Globus pallidus (tissue), 1 donor: ENCODE data around the gene ABCC11.

Experiments
- DNase-seq: peaks from one replicate; pipeline ENCODE4 v3.0.0-alpha.2; 2015; ENCODE audit warnings: low spot score

ABCC11 gene

DNA sequence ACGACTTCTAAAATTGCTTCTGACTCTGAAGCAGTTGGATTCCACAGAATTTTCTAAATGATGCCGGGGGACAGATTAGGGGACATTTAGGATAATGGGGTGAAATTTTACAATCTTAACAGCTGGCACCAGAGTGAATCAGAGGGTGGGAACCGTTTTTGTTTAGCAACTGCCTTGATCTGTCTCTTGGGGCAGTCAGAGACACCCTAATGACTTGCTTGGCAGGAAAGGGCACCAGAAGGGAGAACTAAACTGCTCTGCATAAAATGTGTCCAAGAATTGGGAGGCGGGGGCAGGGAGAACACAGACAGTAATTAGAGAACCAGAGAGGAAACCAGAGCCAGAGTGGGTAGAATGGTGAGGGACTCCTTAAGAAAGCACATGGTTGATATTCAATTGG lies 85.4 kb downstream of the ABCC11 start:
- no peak for DNase-seq

DNA sequence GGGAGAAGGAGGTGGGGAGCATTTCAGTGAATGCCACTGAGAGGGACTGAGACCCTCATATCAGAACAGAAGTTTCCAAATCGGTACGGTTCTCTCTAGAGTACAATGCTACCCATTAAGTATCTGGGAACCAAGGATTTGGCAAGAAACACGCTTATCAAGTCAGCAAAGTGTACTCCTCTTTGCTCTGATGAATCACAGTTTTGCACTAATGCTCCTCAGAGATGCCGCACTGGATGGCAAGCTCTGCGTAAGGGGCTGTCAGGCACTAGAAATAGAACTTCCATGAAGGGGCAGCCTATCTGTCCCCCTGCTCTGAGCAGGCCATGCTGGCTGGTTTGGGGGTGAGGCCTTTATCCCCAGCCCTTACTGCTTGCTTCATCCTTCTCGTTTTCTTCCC lies 86.8 kb downstream of the ABCC11 start:
- no peak for DNase-seq

GRCh38 chr16:48158296-48158695 lies 89.0 kb downstream of the ABCC11 start:
- no peak for DNase-seq

DNA sequence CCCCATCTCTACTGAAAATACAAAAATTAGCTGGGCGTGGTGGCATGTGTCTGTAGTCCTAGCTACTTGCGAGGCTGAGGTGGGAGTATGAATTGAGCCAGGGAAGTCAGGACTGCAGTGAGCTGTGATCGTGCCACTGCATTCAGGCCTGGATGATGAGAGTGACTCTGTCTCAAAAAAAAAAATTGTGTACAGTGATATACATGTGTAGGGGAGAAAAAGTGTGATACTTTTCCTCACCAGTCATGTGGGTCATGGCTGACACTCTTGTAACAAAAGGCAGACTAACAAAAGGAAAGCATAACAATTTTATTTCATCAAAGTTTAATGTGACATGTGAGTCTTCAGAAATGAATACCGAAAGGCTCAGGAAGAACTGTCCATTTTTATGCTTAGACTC lies 89.5 kb downstream of the ABCC11 start:
- no peak for DNase-seq

DNA sequence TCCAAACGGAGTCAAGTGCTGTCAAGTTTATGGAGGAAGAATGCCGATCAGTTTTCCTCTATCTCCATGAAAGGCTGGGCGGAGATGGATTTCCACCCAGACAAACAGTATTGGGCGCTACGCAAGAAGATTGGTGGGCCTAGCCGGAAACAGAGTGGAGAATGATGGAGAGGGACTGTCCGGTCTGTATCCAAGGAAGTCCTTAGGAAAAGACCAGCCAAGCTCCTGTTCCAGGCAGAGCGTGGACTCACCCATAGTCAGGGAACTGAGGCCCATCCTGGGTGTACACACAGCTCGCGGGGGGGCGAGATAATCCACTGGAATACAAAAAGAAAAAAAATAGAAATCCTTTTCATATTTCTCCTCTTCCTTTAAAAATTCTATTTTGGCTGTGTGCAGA lies 90.0 kb downstream of the ABCC11 start:
- DNase-seq = no peak

DNA sequence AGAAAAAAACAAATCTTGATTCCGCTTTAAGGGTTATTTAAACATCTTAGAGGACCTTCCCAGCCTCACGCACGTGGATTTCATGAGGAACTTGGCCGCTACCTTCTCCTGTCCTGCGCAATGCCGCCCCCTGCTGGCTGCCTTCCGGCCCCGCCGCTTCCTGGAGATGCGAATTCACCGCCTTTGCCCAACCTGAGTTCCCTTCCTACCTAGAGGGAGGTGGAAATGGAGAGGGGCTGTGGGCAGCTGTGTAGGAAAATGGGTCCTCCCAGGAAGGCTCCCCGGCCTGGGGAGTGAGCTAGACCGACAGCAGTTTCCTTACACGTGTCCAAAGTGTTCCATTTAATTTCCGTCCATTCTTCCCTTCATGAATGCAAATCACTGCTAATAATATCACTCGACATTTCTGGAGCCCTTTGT lies 90.5 kb downstream of the ABCC11 start:
- DNase-seq = peak; percentile 37

GRCh38 chr16:48155926-48156789 lies 91.2 kb downstream of the ABCC11 start, which contains the start of gene ABCC12:
Gene ABCC12, minus strand, starts transcription at chr16:48155993. Its CDS starts 9,569 bp downstream, at chr16:48146424.
- DNase-seq = no peak

- DNase-seq = no peak
These were observed 93.6 kb downstream of the ABCC11 start for GRCh38 chr16:48153774-48154173.

GRCh38 chr16:48152226-48152625 lies 95.1 kb downstream of the ABCC11 start:
- no peak for DNase-seq

DNA sequence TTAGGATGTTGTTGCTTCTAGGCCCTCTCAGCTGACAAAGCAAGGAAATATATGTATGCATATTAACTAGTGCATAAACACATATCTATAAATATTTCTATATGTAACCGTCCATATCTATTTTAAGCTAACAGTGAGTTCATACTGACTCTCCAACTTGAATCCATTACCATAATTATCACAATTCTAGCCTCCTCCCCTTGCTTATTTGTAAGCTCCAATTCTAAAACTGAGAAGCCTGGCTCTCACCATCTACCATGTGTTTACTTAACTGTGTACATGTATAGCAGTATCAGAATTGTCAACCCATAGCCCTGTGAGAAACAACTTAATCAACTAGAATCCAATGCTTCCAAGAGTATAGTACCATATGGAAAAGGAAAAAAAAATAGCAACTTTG lies 96.6 kb downstream of the ABCC11 start:
- no peak for DNase-seq

GRCh38 chr16:48146710-48147109 lies 100.6 kb downstream of the ABCC11 start:
- no peak for DNase-seq

- no peak for DNase-seq
These were observed 101.2 kb downstream of the ABCC11 start for GRCh38 chr16:48146131-48146530.

- no peak for DNase-seq
These were observed 103.4 kb downstream of the ABCC11 start for GRCh38 chr16:48143812-48144368.

DNA sequence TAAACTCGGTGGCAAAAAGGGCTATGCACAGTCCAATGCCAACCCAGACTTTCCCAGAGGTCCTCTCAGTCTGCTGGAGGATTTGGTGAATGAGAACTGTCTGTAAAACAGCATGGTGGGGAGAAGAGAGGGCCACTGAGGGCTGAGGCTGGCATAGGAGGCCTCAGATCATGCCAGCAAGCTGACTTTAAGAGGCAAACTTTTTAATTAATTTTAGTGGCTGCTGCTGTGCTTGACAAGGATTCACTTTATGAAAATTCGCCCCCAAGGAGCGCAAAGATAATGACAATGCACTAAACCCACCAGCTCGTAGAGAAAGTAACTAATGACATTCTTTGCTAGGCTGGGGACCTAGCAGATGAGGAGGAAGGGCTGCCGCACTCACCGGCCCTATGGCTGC lies 106.5 kb downstream of the ABCC11 start:
- DNase-seq = no peak

GRCh38 chr16:48139517-48139916 lies 107.8 kb downstream of the ABCC11 start:
- DNase-seq = no peak

DNA sequence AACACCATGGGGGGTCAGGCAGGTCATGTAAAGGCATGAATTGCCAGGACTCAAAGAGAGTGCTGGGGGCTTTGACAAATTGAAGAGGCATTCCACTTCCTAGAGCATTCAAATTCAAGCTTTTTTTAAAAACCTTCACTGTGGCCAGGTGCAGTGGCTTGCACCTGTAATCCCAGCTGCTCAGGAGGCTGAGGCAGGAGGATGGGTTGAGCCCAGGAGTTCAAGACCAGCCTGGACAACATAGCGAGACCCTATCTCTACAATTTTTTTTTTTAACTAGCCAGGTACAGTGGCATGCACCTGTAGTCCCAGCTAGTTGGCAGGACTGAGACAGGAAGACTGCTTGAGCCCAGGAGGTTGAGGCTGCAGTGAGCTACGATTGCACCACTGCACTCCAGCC lies 108.8 kb downstream of the ABCC11 start:
- DNase-seq = no peak

DNA sequence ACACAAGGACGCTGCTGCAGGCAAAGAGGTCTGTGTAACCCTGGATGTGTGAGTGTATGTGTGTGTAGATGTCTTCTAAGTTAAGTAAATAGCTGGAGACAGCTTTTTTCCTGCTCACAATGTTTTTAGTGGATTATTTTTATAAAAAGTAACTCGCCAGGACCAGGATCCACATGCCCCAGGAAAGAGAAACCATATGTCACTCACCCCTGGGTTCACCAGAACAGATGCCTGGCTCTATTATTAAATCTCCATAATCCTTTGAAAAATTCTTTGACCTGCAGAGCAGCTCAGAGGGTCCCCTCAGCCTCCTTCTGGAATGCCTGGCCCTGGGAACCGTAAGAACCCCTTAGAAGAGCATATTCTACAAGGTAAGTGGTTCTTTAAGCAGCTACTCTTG lies 109.5 kb downstream of the ABCC11 start:
- no peak for DNase-seq

GRCh38 chr16:48136547-48137360 lies 110.6 kb downstream of the ABCC11 start:
- DNase-seq = no peak

GRCh38 chr16:48133455-48134211 lies 113.7 kb downstream of the ABCC11 start:
- no peak for DNase-seq

DNA sequence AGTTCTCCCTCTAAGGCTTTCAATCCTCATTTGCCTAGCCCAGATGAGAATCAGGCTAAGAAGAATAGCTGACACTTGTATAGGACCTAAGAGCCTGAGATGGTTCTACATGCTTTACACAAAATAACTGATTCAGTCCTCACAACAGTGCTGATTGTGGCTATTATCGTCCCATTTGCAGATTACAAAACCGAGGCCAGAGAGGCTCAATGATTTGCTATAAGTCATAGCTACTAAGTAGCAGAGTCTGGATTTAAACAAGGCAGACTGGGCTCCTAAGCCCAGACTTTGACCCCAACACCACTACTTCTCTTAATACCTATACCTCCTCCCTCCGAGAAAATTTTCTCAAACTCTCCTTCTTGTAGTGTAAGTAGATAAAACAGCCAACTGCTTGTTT lies 114.6 kb downstream of the ABCC11 start:
- no peak for DNase-seq

- DNase-seq = no peak
These were observed 116.0 kb downstream of the ABCC11 start for GRCh38 chr16:48131201-48131935.
